Ureter (tissue), 1 donor: ENCODE measurements around the gene TSPAN9. TPM values are rescaled to one million over a fixed set of nuclear protein-coding genes. Genes with fewer than 3 reads are reported as not detected.
"Not testable (repeated sequence)": the region's sequence is repeated elsewhere in the genome, so short reads cannot be mapped to it uniquely, and the experiment has no call there.

Source experiments
- DNase-seq: peaks from one replicate; pipeline ENCODE4 v3.0.0-alpha.2; 2020; ENCODE audit warnings: low spot score
- total RNA-seq: library from RNA; stranded (reverse); gene quantifications from one replicate; pipeline ENCODE4 v1.2.4, GENCODE V29; 2023
- donor health status: DM: yes; HTN: yes; CAD: no.

The TSPAN9 gene
- total RNA-seq, 1 donor from 2014 or later, result 53.0 TPM

- DNase-seq, result no peak
These were observed 33.0 kb upstream of the TSPAN9 start for GRCh38 chr12:3044141-3044630.

GRCh38 chr12:3045494-3045893, 31.7 kb upstream of the TSPAN9 start:
- DNase-seq, result no peak

GRCh38 chr12:3045989-3046388, 31.2 kb upstream of the TSPAN9 start:
- DNase-seq, result no peak

- DNase-seq, result no peak
These were observed 30.6 kb upstream of the TSPAN9 start for GRCh38 chr12:3046441-3047200.

DNA sequence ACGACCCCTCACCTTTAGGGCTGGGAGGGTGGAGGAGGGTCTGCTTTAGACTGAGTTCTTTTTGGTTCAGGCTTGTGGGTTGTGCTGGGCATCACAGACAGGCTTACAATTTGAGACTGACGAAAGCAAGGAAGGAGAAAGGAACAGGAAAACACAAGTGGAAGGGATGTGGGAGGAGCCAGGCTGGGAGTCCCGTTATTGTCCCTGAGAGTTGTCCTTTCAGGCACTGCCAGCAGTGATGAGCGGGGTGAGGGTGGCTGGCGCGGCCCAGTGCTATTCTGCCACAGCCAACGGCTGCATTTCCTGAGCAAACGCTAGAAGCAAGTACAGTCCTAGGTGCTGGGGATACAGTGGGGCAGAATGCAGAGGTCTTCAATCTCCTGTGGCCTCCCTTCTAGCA, 29.2 kb upstream of the TSPAN9 start:
- no peak for DNase-seq

DNA sequence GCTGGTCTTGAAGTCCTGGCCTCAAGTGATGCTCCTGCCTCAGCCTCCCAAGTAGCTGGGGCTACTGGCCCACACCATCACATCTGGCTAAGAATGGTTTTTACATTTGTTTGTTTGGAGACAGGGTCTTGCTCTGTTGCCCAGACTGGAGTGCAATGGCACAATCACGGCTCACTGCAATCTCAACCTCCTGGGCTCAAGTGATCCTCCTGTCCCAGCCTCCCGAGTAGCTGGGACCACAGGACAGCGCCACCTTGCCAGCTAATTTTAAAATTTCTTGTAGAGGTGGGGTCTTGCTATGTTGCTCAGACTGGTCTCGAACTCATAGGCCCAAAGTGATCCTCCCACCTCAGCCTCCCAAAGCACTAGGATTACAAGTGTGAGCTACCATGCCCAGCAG, 28.6 kb upstream of the TSPAN9 start:
- no peak for DNase-seq

GRCh38 chr12:3049176-3049575, 28.0 kb upstream of the TSPAN9 start:
- no peak for DNase-seq

DNA sequence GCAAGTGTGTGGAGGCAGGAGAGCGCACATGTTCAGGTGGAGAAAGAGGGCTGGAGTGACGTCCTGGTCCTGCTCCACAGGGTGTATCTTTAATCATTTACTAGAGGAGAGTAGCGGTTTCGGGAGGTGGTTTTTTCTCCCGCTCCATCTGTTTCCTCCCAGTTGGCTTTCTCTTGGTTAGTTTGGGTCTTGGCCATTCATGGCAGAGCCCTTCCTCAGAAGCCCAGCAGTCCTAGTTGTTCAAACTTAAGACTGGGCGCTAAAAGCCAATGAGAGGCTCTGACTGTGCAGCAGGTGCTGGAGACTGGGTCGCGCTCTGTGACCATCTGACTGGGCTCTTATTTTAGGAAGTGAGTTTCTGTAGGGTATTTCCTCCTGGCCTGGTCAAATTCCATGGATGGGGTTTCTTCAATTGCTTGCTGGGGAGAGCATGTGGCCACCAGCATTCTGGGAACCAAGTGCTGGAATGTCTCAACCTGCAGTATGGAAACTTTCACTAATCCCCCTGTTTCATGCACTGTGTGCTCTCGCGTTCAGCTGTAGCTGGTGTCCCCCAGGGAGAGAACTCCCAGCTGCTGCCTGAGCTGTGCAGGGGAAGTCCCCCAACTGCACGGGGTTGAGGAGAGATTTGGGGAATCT, 27.4 kb upstream of the TSPAN9 start:
- no peak for DNase-seq

GRCh38 chr12:3054374-3054773, 22.8 kb upstream of the TSPAN9 start:
- DNase-seq, result no peak

DNA sequence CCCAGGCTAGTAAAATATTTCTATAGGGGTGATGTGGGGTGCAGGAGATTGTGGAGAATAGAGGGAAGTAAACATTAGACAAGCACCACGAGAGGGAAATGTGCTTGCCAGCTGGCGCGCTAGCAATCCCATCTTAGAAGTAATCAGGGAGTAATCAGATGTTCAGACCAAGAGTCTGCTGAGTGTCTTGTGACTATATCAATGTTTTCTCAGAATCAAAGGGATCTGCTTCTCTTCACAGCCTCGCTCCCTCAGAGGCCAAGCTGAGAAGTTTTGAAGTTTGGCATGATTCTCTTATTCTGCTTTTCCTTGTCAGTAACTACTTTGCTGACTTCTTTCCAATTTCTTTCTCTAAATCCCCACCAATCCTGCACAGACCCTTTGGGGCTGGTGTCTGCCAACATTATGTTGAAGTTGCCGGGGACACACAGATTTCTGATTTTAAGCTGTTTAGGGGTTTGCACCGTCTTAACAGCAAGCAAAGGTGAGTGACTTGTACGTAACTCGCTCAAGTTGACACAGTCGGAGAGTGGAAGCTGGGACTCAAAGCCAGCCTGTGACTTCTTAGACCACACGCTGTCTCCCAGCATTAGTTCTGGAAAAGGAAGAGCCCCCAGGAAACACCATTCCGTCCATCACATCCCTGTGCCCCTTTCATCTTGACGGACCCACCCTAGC, 22.0 kb upstream of the TSPAN9 start:
- no peak for DNase-seq

GRCh38 chr12:3055704-3056467, 21.3 kb upstream of the TSPAN9 start:
- DNase-seq, result no peak

DNA sequence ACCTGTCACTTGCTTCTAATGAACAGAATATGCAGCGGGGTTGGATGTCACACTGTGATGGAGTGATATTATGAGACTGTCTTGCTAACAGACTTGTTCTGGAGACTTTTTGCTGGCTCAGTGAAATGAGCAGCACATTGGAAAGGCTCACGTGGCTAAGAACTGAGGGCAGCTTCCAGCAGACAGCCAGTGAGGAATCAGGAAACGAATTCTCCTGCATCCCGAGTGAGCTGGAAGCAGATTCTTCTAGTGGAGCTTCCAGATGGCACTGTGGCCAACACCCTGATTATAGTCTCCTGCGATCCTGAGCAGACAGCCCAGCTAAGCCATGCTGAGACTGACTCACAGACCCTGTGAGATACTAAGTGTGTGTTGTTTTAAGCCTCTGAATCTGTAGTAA, 16.1 kb upstream of the TSPAN9 start:
- no peak for DNase-seq

DNA sequence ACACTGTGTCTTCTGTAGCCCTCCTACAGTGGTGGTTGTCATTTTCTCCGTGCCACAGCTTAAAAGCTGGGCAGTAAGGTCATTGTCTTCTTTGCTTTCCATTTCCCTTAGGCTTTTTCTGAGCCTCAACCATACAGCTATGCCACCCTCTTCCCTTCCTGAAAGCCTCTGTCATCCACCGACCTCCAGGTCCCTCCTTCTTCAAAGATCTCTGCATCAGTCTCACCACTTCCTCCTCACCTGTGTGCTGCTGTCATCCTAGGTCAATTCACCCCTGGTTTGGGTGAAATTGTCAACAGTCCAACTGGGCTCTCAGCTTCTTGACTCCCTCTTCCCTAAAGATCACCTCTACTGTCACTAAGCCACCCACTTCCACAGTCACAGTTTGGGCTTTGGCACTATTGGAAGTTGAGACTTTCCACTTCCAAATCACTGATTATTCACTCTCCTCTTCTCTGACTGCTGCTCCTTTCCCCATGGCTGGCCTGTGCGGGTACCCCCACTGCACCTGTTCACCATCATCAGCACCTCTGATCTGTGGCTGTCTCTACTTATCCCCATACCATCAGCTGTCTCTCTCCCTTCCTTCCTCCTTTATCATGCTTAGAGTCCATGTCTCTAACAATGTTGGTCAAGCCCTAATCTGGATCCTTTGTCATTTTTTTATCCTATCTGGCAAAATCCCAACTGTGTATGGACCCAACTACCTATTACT, 15.5 kb upstream of the TSPAN9 start:
- DNase-seq, result no peak

GRCh38 chr12:3065300-3065699, 11.9 kb upstream of the TSPAN9 start:
- DNase-seq, result no peak

- DNase-seq, result not testable (repeated sequence)
These were observed 11.3 kb upstream of the TSPAN9 start for GRCh38 chr12:3065846-3066245.

DNA sequence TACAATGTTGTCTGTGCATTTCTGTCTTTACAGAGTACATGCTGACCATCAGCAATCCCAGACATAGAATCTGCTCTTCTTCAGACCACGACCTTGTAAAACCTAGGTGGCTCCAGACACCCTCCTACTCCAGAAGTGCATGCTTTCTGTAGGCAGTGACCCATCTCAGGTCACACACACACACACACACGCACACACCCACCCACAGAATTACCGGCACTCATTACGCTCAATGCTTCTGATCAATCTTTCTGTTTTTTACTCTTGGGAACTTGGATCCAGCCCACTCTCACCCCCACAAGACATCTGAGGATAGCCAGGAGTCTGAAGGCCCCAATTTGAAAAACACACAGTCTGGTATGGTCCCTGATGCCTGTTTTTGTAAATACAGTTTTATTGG, 7.5 kb upstream of the TSPAN9 start:
- no peak for DNase-seq

DNA sequence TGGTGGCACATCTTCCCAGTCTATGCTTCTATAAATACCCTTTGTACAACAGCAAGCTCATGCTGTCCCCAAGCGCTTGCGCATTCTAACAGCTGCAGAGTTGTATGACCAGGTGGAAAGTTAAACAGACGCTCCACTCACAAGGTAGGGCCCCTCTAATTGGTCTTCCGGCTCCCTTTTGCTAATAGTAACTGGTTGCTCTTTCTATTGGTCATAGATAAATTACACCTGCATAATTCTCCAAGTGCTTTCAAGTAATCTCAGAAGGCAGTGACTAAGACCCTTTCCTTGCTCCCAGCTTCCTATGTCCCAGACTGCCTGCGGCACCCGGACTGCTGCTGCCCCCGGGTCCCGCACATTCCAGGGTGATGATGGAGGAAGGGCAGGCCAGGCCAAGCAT, 6.1 kb upstream of the TSPAN9 start:
- DNase-seq, result no peak

- no peak for DNase-seq
These were observed 5.5 kb upstream of the TSPAN9 start for GRCh38 chr12:3071710-3072109.

- DNase-seq, result peak; percentile 89
These were observed 3.5 kb upstream of the TSPAN9 start for GRCh38 chr12:3073438-3074250.

- no peak for DNase-seq
These were observed 1.9 kb upstream of the TSPAN9 start for GRCh38 chr12:3075315-3075714.
